ENCODE data around the gene CRB3. TPM values are rescaled to one million over a fixed set of nuclear protein-coding genes. Genes with fewer than 3 reads are reported as not detected.
A peak's percentile ranks its signal among the peaks of the same experiment; 100 is the strongest.

Gene CRB3
- total RNA-seq (1 to 10 TPM; 1.2 to 2.0 TPM), polyA plus RNA-seq (ENCODE audit: insufficient read depth, low read depth, low replicate concordance) (2.3 TPM)
- long read RNA-seq, donor 1 = 0 reads
- long read RNA-seq, donor 2 = 0 reads

- intact Hi-C loops (cut with DNase I; ENCODE audit: low total_unique reads) = no loop called here
These were observed at the start of gene CRB3 for GRCh38 chr19:6464070-6464873. CRB3 (plus strand) TSS chr19:6464271; CDS start chr19:6464702, 431 bp downstream.

GRCh38 chr19:6414793-6415590 is 49.1 kb upstream of the CRB3 start:
- H3K4me1 ChIP-seq = peaks cover 11% of the 10 kb centered on the region
- TF ChIP-seq CTCF (IDR thresholded peaks at IDR 0.05) (no peak), POLR2A (IDR thresholded peaks at IDR 0.05) (no peak)
- no peak overlapping the region for H3K27ac ChIP-seq
- no peaks in the 10 kb centered on the region for H3K9me3 ChIP-seq
- no peaks in the 10 kb centered on the region for H3K27me3 ChIP-seq
- DNase-seq = no peak
- intact Hi-C loops (cut with DNase I; ENCODE audit: low total_unique reads) = no loop called here
- 85 to 90% methylated on average over 25 to 47 of the region's 47 CpGs for WGBS, 2 donors
- no peaks in the 10 kb centered on the region for H3K36me3 ChIP-seq (ENCODE audit: low read depth, missing control alignments)
- H3K4me3 ChIP-seq = no peak overlapping the region

More at GRCh38 chr19:6464070-6464873, at the start of gene CRB3:
- Histone ChIP-seq H3K4me3 (peak within 1 kb of the TSS in 1 of 2 donors; percentile 12), H3K27me3 (no peaks in the 10 kb centered on the region), H3K4me1 (peaks cover 3% of the 10 kb centered on the region), H3K9me3 (no peaks in the 10 kb centered on the region), H3K36me3 (ENCODE audit: low read depth, missing control alignments) (no peaks in the 10 kb centered on the region), H3K27ac (no peak within 1 kb of the TSS)
- peak; percentile 37 for DNase-seq
- TF ChIP-seq CTCF (IDR thresholded peaks at IDR 0.05) (no peak), POLR2A (IDR thresholded peaks at IDR 0.05) (no peak)
- WGBS, 2 donors = 4% methylated on average over 10 to 58 of the region's 65 CpGs

GRCh38 chr19:6415591-6416190 is 48.4 kb upstream of the CRB3 start:
- Histone ChIP-seq H3K4me1 (peaks cover 11% of the 10 kb centered on the region), H3K4me3 (no peak overlapping the region), H3K9me3 (no peaks in the 10 kb centered on the region), H3K36me3 (ENCODE audit: low read depth, missing control alignments) (no peaks in the 10 kb centered on the region), H3K27me3 (no peaks in the 10 kb centered on the region), H3K27ac (no peak overlapping the region)
- DNase-seq = no peak
- 95 to 97% methylated on average over 15 to 32 of the region's 32 CpGs for WGBS, 2 donors
- TF ChIP-seq CTCF (IDR thresholded peaks at IDR 0.05) = no peak
- TF ChIP-seq POLR2A (IDR thresholded peaks at IDR 0.05) = no peak
- intact Hi-C loops (cut with DNase I; ENCODE audit: low total_unique reads) = no loop called here

- H3K27me3 ChIP-seq = no peaks in the 10 kb centered on the region
- H3K27ac ChIP-seq = no peak overlapping the region
- no peak for DNase-seq
- peaks cover 11% of the 10 kb centered on the region for H3K4me1 ChIP-seq
- no peak overlapping the region for H3K4me3 ChIP-seq
- no peak for TF ChIP-seq CTCF (IDR thresholded peaks at IDR 0.05)
- no peak for TF ChIP-seq POLR2A (IDR thresholded peaks at IDR 0.05)
- H3K36me3 ChIP-seq (ENCODE audit: low read depth, missing control alignments) = no peaks in the 10 kb centered on the region
- intact Hi-C loops (cut with DNase I; ENCODE audit: low total_unique reads) = no loop called here
- 90 to 95% methylated on average over 9 to 29 of the region's 29 CpGs for WGBS, 2 donors
- no peaks in the 10 kb centered on the region for H3K9me3 ChIP-seq
These were observed 47.2 kb upstream of the CRB3 start for GRCh38 chr19:6416658-6417405.

All from testis (tissue), 5 donors.